NCI-H748 (cell line): ENCODE results near the gene PIP5K1B.

Source experiments
- DNase-seq: peaks from one replicate; lab custom pipeline; 2025; ENCODE audit not compliant: unreplicated experiment; lab: John Stamatoyannopoulos, UW

The PIP5K1B gene

GRCh38 chr9:68732405-68733020 is 27.5 kb downstream of the PIP5K1B start:
- DNase-seq = peak; percentile 30

- DNase-seq = no peak
Observed at GRCh38 chr9:68733021-68733405, 28.0 kb downstream of the PIP5K1B start.

- DNase-seq = no peak
Observed at GRCh38 chr9:68738358-68738757, 33.3 kb downstream of the PIP5K1B start.

- no peak for DNase-seq
Observed at GRCh38 chr9:68739621-68740174, 34.7 kb downstream of the PIP5K1B start.

GRCh38 chr9:68740561-68740960 is 35.5 kb downstream of the PIP5K1B start:
- DNase-seq = no peak

- DNase-seq = no peak
Observed at GRCh38 chr9:68741234-68741633, 36.2 kb downstream of the PIP5K1B start.

- DNase-seq = no peak
Observed at GRCh38 chr9:68741704-68742332, 36.8 kb downstream of the PIP5K1B start.

GRCh38 chr9:68742333-68742730 is 37.3 kb downstream of the PIP5K1B start:
- no peak for DNase-seq

- DNase-seq = no peak
Observed at GRCh38 chr9:68744426-68744825, 39.4 kb downstream of the PIP5K1B start.

GRCh38 chr9:68746525-68746924 is 41.5 kb downstream of the PIP5K1B start:
- DNase-seq = no peak

GRCh38 chr9:68747043-68747533 is 42.0 kb downstream of the PIP5K1B start:
- no peak for DNase-seq

GRCh38 chr9:68749135-68749534 is 44.1 kb downstream of the PIP5K1B start:
- no peak for DNase-seq

- DNase-seq = no peak
Observed at GRCh38 chr9:68749579-68750159, 44.6 kb downstream of the PIP5K1B start.

GRCh38 chr9:68750255-68750654 is 45.2 kb downstream of the PIP5K1B start:
- DNase-seq = peak; percentile 56

GRCh38 chr9:68750786-68751185 is 45.7 kb downstream of the PIP5K1B start:
- DNase-seq = peak; percentile 32

GRCh38 chr9:68751556-68751955 is 46.5 kb downstream of the PIP5K1B start:
- DNase-seq = no peak

GRCh38 chr9:68755051-68755450 is 50.0 kb downstream of the PIP5K1B start:
- DNase-seq = no peak

GRCh38 chr9:68755752-68756151 is 50.7 kb downstream of the PIP5K1B start:
- no peak for DNase-seq

- DNase-seq = no peak
Observed at GRCh38 chr9:68759981-68760673, 55.1 kb downstream of the PIP5K1B start.

- no peak for DNase-seq
Observed at GRCh38 chr9:68760674-68761333, 55.8 kb downstream of the PIP5K1B start.

GRCh38 chr9:68762570-68762969 is 57.5 kb downstream of the PIP5K1B start:
- DNase-seq = peak; percentile 72
